H9 (cell line): ENCODE measurements around the gene CEP162. TPM values are rescaled to one million over a fixed set of nuclear protein-coding genes. Genes with fewer than 3 reads are reported as not detected.

Experiments used
- DNase-seq: peaks from one replicate; pipeline ENCODE4 v3.0.0-alpha.2; 2017
- H2AFZ ChIP-seq: one replicate; pipeline ENCODE4 v1.6.1; 2013; ENCODE audit warnings: mild to moderate bottlenecking, low read length, control low read depth, moderate library complexity
- H2AK5ac ChIP-seq: 2 replicates; pipeline ENCODE4 v1.6.1; 2013; ENCODE audit warnings: low read length, control low read depth, mixed read lengths; ENCODE audit not compliant: insufficient read length
- H2BK120ac ChIP-seq: one replicate; pipeline ENCODE4 v1.6.1; 2013; ENCODE audit warnings: low read depth, mild to moderate bottlenecking, low read length, control low read depth, inconsistent platforms; ENCODE audit not compliant: poor library complexity, severe bottlenecking
- H2BK12ac ChIP-seq: 2 replicates; pipeline ENCODE4 v1.6.1; 2013; ENCODE audit warnings: low read length, control low read depth, mixed read lengths, low read depth; ENCODE audit not compliant: insufficient read length
- H2BK15ac ChIP-seq: 2 replicates; pipeline ENCODE4 v1.6.1; 2013; ENCODE audit warnings: low read depth, low read length, control low read depth
- H2BK20ac ChIP-seq: one replicate; pipeline ENCODE4 v1.6.1; 2013; ENCODE audit warnings: low read depth, mild to moderate bottlenecking, low read length, control low read depth, inconsistent platforms; ENCODE audit not compliant: poor library complexity, severe bottlenecking
- H2BK5ac ChIP-seq: 2 replicates; pipeline ENCODE4 v1.6.1; 2013; ENCODE audit warnings: low read length, control low read depth, mixed read lengths; ENCODE audit not compliant: insufficient read length
- H3K14ac ChIP-seq: 2 replicates; pipeline ENCODE4 v1.6.1; 2013; ENCODE audit warnings: low read length, control low read depth; ENCODE audit not compliant: insufficient read depth
- H3K18ac ChIP-seq: 2 replicates; pipeline ENCODE4 v1.6.1; 2013; ENCODE audit warnings: low read depth, mild to moderate bottlenecking, mixed read lengths, low read length, control low read depth; ENCODE audit not compliant: insufficient read length
- H3K23ac ChIP-seq: 2 replicates; pipeline ENCODE4 v1.6.1; 2013; ENCODE audit warnings: low read length, control low read depth, mixed read lengths, low read depth; ENCODE audit not compliant: insufficient read length
- H3K23me2 ChIP-seq: 2 replicates; pipeline ENCODE4 v1.6.1; 2013; ENCODE audit warnings: low read depth, mild to moderate bottlenecking, mixed read lengths, low read length, control low read depth; ENCODE audit not compliant: insufficient read length, poor library complexity, severe bottlenecking
- H3K27ac ChIP-seq: 2 replicates; pipeline ENCODE4 v1.5.1; 2013; ENCODE audit warnings: low read length, control low read depth, mixed read lengths, low read depth; ENCODE audit not compliant: insufficient read length
- H3K27me3 ChIP-seq: 2 replicates; pipeline ENCODE4 v1.6.1; 2013; ENCODE audit warnings: low read length, control low read depth, inconsistent platforms; ENCODE audit not compliant: insufficient read depth
- H3K4ac ChIP-seq: 2 replicates; pipeline ENCODE4 v1.6.1; 2013; ENCODE audit warnings: low read depth, mild to moderate bottlenecking, control low read depth, inconsistent platforms, low read length, moderate library complexity
- H3K4me1 ChIP-seq: 2 replicates; pipeline ENCODE4 v1.6.1; 2013; ENCODE audit warnings: low read length, control low read depth, inconsistent platforms; ENCODE audit not compliant: insufficient read depth
- H3K4me2 ChIP-seq: 2 replicates; pipeline ENCODE4 v1.6.1; 2013; ENCODE audit warnings: low read length, control low read depth, mixed read lengths; ENCODE audit not compliant: insufficient read length, insufficient read depth
- H3K56ac ChIP-seq: 2 replicates; pipeline ENCODE4 v1.6.1; 2013; ENCODE audit warnings: low read depth, mild to moderate bottlenecking, mixed read lengths, low read length, control low read depth; ENCODE audit not compliant: insufficient read length
- H3K79me1 ChIP-seq: 2 replicates; pipeline ENCODE4 v1.6.1; 2013; ENCODE audit warnings: low read depth, mild to moderate bottlenecking, moderate library complexity, low read length, control low read depth, inconsistent platforms; ENCODE audit not compliant: insufficient read depth, poor library complexity, severe bottlenecking
- H3K79me2 ChIP-seq: 2 replicates; pipeline ENCODE4 v1.6.1; 2013; ENCODE audit warnings: low read length, control low read depth, inconsistent platforms; ENCODE audit not compliant: insufficient read depth
- H3K9ac ChIP-seq: 2 replicates; pipeline ENCODE4 v1.6.1; 2013; ENCODE audit warnings: low read length, control low read depth, mixed read lengths; ENCODE audit not compliant: insufficient read length; ENCODE audit errors: extremely low read depth
- H3K9me3 ChIP-seq: one replicate; pipeline ENCODE4 v1.6.1; 2013; ENCODE audit warnings: low read depth, low read length, inconsistent platforms; ENCODE audit not compliant: control insufficient read depth
- H3T11ph ChIP-seq: one replicate; pipeline ENCODE4 v1.6.1; 2013; ENCODE audit warnings: mild to moderate bottlenecking, low read length, control low read depth, inconsistent platforms
- H4K20me1 ChIP-seq: one replicate; pipeline ENCODE4 v1.6.1; 2013; ENCODE audit not compliant: control insufficient read depth, insufficient read length, insufficient read depth
- H4K5ac ChIP-seq: 2 replicates; pipeline ENCODE4 v1.6.1; 2013; ENCODE audit warnings: low read depth, mild to moderate bottlenecking, mixed read lengths, low read length, control low read depth; ENCODE audit not compliant: insufficient read length
- H4K8ac ChIP-seq: replicated peaks from 2 replicates; pipeline ENCODE4 v1.6.1; 2013; ENCODE audit warnings: low read length, control low read depth, mixed read lengths, low read depth; ENCODE audit not compliant: insufficient read length
- H4K91ac ChIP-seq: 2 replicates; pipeline ENCODE4 v1.6.1; 2013; ENCODE audit warnings: low read depth, mild to moderate bottlenecking, moderate library complexity, mixed read lengths, low read length, control low read depth; ENCODE audit not compliant: insufficient read length
- H3K27ac Mint-ChIP-seq, 3 experiments: 2 replicates in 2 of 3; 3 replicates in 1 of 3; pipeline ENCODE4 v1.8.0; 2020 to 2021; ENCODE audit warnings: mixed read lengths in 3 of 3, mild to moderate bottlenecking in 1 of 3, moderate library complexity in 1 of 3
- H3K27me3 Mint-ChIP-seq: 2 replicates; pipeline ENCODE4 v1.8.0; 2021; ENCODE audit warnings: low read depth, mild to moderate bottlenecking, moderate library complexity, mixed read lengths
- H3K36me3 Mint-ChIP-seq, 3 experiments: 2 replicates in 2 of 3; 3 replicates in 1 of 3; pipeline ENCODE4 v1.8.0; 2020 to 2021; ENCODE audit warnings: low read depth in 3 of 3, mixed read lengths in 3 of 3; ENCODE audit not compliant: insufficient read depth in 1 of 3
- H3K4me1 Mint-ChIP-seq, 2 experiments: 2 replicates each; pipeline ENCODE4 v1.8.0; 2020; ENCODE audit warnings: mixed read lengths in 2 of 2
- H3K4me3 Mint-ChIP-seq, 2 experiments: 2 replicates in 1 of 2; 3 replicates in 1 of 2; pipeline ENCODE4 v1.8.0; 2020 to 2021; ENCODE audit warnings: mild to moderate bottlenecking in 2 of 2, mixed read lengths in 2 of 2, moderate library complexity in 1 of 2
- H3K9me3 Mint-ChIP-seq, 2 experiments: 2 replicates in 1 of 2; 3 replicates in 1 of 2; pipeline ENCODE4 v1.8.0; 2020; ENCODE audit warnings: mild to moderate bottlenecking in 2 of 2, mixed read lengths in 2 of 2, moderate library complexity in 1 of 2
- whole genome bisulfite sequencing: extraction: QIAGEN DNeasy Blood & Tissue Kit; methylation state at CpG from one replicate; pipeline ENCODE4 v1.1.7; 2013; ENCODE audit warnings: missing lambda C conversion rate, low lambda C conversion rate, mixed read lengths; ENCODE audit not compliant: insufficient read length; ENCODE audit errors: extremely low coverage; 5-methylcytosine and 5-hydroxymethylcytosine counted together
- total RNA-seq: library from RNA; stranded (reverse); gene quantifications from 2 replicates; pipeline ENCODE4 v1.2.1, GENCODE V29; 2021
- TF ChIP-seq, protein P1 (sequence below): fragments of 200-600 bp; sonication (generic); conservative IDR thresholded peaks from 3 replicates; pipeline ENCODE4 v1.8.0; 2021; ENCODE audit warnings: antibody characterized with exemption, mild to moderate bottlenecking

The CEP162 gene
- total RNA-seq, 1 experiment from 2014 or later: 11.5 TPM

DNA sequence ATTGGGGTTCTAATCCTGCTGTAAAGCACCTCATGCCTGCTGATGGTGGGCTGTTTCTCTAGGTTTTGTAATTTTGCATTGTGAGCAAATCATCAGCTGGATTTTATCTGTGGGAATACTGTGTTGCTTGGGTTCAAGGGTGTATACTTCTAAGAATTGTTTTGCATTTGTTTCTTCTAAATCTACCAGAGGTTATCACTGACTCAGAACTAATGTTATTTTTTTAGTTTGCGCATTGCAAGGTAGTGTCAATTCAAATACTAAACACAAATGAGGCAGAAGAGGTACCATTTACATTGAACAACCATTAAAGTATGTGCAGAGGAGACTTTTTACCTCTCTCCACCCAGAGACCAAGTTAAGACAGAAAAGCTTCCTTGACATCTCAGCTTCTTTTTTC is 60.0 kb downstream of the CEP162 start:
- Histone ChIP-seq H4K91ac (no peak overlapping the region), H2BK12ac (no peak overlapping the region), H4K20me1 (no peaks in the 10 kb centered on the region), H3K23ac (no peak overlapping the region), H3K4me1 (no peaks in the 10 kb centered on the region), H3K4ac (no peak overlapping the region), H3K9ac (no peak overlapping the region), H3K56ac (no peak overlapping the region), H2BK15ac (no peak overlapping the region), H3K27me3 (no peaks in the 10 kb centered on the region), H3T11ph (no peak overlapping the region), H4K5ac (no peak overlapping the region), H3K9me3 (no peaks in the 10 kb centered on the region), H3K79me2 (no peaks in the 10 kb centered on the region), H3K27ac (no peak overlapping the region), H2BK5ac (no peak overlapping the region), H3K18ac (no peak overlapping the region), H3K4me2 (no peak overlapping the region), H3K23me2 (no peaks in the 10 kb centered on the region), H2BK20ac (no peak overlapping the region), H3K79me1 (no peaks in the 10 kb centered on the region), H2AFZ (no peak overlapping the region), H4K8ac (no peak overlapping the region), H2AK5ac (no peak overlapping the region), H3K14ac (no peak overlapping the region), H2BK120ac (no peak overlapping the region)
- H3K4me1 Mint-ChIP-seq: no peaks in the 10 kb centered on the region
- H3K27me3 Mint-ChIP-seq: no peaks in the 10 kb centered on the region
- peaks cover 1 to 11% (median 6%) of the 10 kb centered on the region in 3 experiments; a peak in 5 of 7 replicates for H3K36me3 Mint-ChIP-seq
- H3K27ac Mint-ChIP-seq: no peak overlapping the region
- DNase-seq: no peak
- WGBS: no CpG with 5 or more reads among the region's 1 CpG
- no peak overlapping the region for H3K4me3 Mint-ChIP-seq
- TF ChIP-seq, protein P1, sequence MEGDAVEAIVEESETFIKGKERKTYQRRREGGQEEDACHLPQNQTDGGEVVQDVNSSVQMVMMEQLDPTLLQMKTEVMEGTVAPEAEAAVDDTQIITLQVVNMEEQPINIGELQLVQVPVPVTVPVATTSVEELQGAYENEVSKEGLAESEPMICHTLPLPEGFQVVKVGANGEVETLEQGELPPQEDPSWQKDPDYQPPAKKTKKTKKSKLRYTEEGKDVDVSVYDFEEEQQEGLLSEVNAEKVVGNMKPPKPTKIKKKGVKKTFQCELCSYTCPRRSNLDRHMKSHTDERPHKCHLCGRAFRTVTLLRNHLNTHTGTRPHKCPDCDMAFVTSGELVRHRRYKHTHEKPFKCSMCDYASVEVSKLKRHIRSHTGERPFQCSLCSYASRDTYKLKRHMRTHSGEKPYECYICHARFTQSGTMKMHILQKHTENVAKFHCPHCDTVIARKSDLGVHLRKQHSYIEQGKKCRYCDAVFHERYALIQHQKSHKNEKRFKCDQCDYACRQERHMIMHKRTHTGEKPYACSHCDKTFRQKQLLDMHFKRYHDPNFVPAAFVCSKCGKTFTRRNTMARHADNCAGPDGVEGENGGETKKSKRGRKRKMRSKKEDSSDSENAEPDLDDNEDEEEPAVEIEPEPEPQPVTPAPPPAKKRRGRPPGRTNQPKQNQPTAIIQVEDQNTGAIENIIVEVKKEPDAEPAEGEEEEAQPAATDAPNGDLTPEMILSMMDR: no peak
- H3K9me3 Mint-ChIP-seq: no peaks in the 10 kb centered on the region
